GM21723 (cell line): ENCODE data around the gene ACO1.
A peak's percentile ranks its signal among the peaks of the same experiment; 100 is the strongest.
"Not testable (repeated sequence)": the region's sequence is repeated elsewhere in the genome, so short reads cannot be mapped to it uniquely, and the experiment has no call there.

Experiments
- ATAC-seq: cut with Tn5 transposase; IDR thresholded peaks from one replicate; pipeline ENCODE4 v1.9.1; 2021; ENCODE audit warnings: mild to moderate bottlenecking, moderate library complexity; ENCODE audit not compliant: unreplicated experiment

ACO1 gene

GRCh38 chr9:32384364-32385151 lies at the start of gene ACO1:
Gene ACO1 (plus strand): TSS chr9:32384643. CDS start chr9:32405507, 20,864 bp downstream.
- ATAC-seq, result peak; percentile 97

GRCh38 chr9:32334916-32335895 lies 49.2 kb upstream of the ACO1 start:
- no peak for ATAC-seq

GRCh38 chr9:32339424-32339823 lies 45.0 kb upstream of the ACO1 start:
- peak; percentile 53 for ATAC-seq

- ATAC-seq, result no peak
Measured at GRCh38 chr9:32340361-32340760, 44.1 kb upstream of the ACO1 start.

- ATAC-seq, result peak; percentile 59
Measured at GRCh38 chr9:32344551-32345182, 39.8 kb upstream of the ACO1 start.

GRCh38 chr9:32345243-32345642 lies 39.2 kb upstream of the ACO1 start:
- no peak for ATAC-seq

- no peak for ATAC-seq
Measured at GRCh38 chr9:32347571-32347970, 36.9 kb upstream of the ACO1 start.

GRCh38 chr9:32348106-32348695 lies 36.2 kb upstream of the ACO1 start:
- no peak for ATAC-seq

- no peak for ATAC-seq
Measured at GRCh38 chr9:32349013-32349412, 35.4 kb upstream of the ACO1 start.

- no peak for ATAC-seq
Measured at GRCh38 chr9:32350682-32351081, 33.8 kb upstream of the ACO1 start.

GRCh38 chr9:32351845-32352244 lies 32.6 kb upstream of the ACO1 start:
- no peak for ATAC-seq

- not testable (repeated sequence) for ATAC-seq
Measured at GRCh38 chr9:32353476-32353875, 31.0 kb upstream of the ACO1 start.

- ATAC-seq, result no peak
Measured at GRCh38 chr9:32359452-32359851, 25.0 kb upstream of the ACO1 start.

- ATAC-seq, result no peak
Measured at GRCh38 chr9:32360983-32361673, 23.3 kb upstream of the ACO1 start.

GRCh38 chr9:32371279-32371678 lies 13.2 kb upstream of the ACO1 start:
- no peak for ATAC-seq

GRCh38 chr9:32371679-32372078 lies 12.8 kb upstream of the ACO1 start:
- ATAC-seq, result no peak

- no peak for ATAC-seq
Measured at GRCh38 chr9:32376285-32376684, 8.2 kb upstream of the ACO1 start.

- peak; percentile 86 for ATAC-seq
Measured at GRCh38 chr9:32378496-32378895, 5.9 kb upstream of the ACO1 start.

GRCh38 chr9:32378993-32379729 lies 5.3 kb upstream of the ACO1 start:
- peak; percentile 82 for ATAC-seq

- no peak for ATAC-seq
Measured at GRCh38 chr9:32380944-32381343, 3.5 kb upstream of the ACO1 start.
